Jurkat, Clone E6-1 (cell line): ENCODE measurements around the gene FAM174B.

Source experiments
- DNase-seq: peaks from one replicate; pipeline ENCODE4 v3.0.0-alpha.2; 2011; ENCODE audit warnings: low read depth, low spot score
- H3K4me3 ChIP-seq: 2 replicates; pipeline ENCODE4 v1.5.1; 2011; ENCODE audit warnings: mild to moderate bottlenecking, low read length, control low read depth, moderate library complexity

Gene FAM174B

GRCh38 chr15:92625251-92625980 lies 30.2 kb downstream of the FAM174B start:
- no peak for DNase-seq
- no peak overlapping the region for H3K4me3 ChIP-seq

- H3K4me3 ChIP-seq: no peak overlapping the region
- no peak for DNase-seq
Observed at GRCh38 chr15:92624401-92624991, 31.1 kb downstream of the FAM174B start.

- no peak overlapping the region for H3K4me3 ChIP-seq
- DNase-seq: no peak
Observed at GRCh38 chr15:92623435-92623834, 32.1 kb downstream of the FAM174B start.

GRCh38 chr15:92621972-92622533 lies 33.5 kb downstream of the FAM174B start:
- H3K4me3 ChIP-seq: no peak overlapping the region
- no peak for DNase-seq

- DNase-seq: no peak
- H3K4me3 ChIP-seq: no peak overlapping the region
Observed at GRCh38 chr15:92620991-92621390, 34.6 kb downstream of the FAM174B start.

GRCh38 chr15:92619145-92620101 lies 36.2 kb downstream of the FAM174B start:
- DNase-seq: no peak
- no peak overlapping the region for H3K4me3 ChIP-seq

- no peak for DNase-seq
- no peak overlapping the region for H3K4me3 ChIP-seq
Observed at GRCh38 chr15:92617549-92618520, 37.7 kb downstream of the FAM174B start.

- DNase-seq: no peak
Observed at GRCh38 chr15:92616621-92617548, 38.7 kb downstream of the FAM174B start.

GRCh38 chr15:92614791-92615785 lies 40.5 kb downstream of the FAM174B start:
- no peak overlapping the region for H3K4me3 ChIP-seq
- no peak for DNase-seq

More at GRCh38 chr15:92616621-92617548, 38.7 kb downstream of the FAM174B start:
- H3K4me3 ChIP-seq: no peak overlapping the region

GRCh38 chr15:92614301-92614700 lies 41.3 kb downstream of the FAM174B start:
- no peak overlapping the region for H3K4me3 ChIP-seq
- no peak for DNase-seq

GRCh38 chr15:92613841-92614240 lies 41.7 kb downstream of the FAM174B start:
- H3K4me3 ChIP-seq: no peak overlapping the region
- no peak for DNase-seq

- no peak overlapping the region for H3K4me3 ChIP-seq
- DNase-seq: no peak
Observed at GRCh38 chr15:92612891-92613290, 42.7 kb downstream of the FAM174B start.

GRCh38 chr15:92611995-92612745 lies 43.4 kb downstream of the FAM174B start:
- H3K4me3 ChIP-seq: no peak overlapping the region
- no peak for DNase-seq

GRCh38 chr15:92611150-92611549 lies 44.4 kb downstream of the FAM174B start:
- no peak for DNase-seq
- no peak overlapping the region for H3K4me3 ChIP-seq

- DNase-seq: no peak
- H3K4me3 ChIP-seq: no peak overlapping the region
Observed at GRCh38 chr15:92610101-92610520, 45.5 kb downstream of the FAM174B start.
